ENCODE data around the gene PRXL2B.

Gene PRXL2B

DNA sequence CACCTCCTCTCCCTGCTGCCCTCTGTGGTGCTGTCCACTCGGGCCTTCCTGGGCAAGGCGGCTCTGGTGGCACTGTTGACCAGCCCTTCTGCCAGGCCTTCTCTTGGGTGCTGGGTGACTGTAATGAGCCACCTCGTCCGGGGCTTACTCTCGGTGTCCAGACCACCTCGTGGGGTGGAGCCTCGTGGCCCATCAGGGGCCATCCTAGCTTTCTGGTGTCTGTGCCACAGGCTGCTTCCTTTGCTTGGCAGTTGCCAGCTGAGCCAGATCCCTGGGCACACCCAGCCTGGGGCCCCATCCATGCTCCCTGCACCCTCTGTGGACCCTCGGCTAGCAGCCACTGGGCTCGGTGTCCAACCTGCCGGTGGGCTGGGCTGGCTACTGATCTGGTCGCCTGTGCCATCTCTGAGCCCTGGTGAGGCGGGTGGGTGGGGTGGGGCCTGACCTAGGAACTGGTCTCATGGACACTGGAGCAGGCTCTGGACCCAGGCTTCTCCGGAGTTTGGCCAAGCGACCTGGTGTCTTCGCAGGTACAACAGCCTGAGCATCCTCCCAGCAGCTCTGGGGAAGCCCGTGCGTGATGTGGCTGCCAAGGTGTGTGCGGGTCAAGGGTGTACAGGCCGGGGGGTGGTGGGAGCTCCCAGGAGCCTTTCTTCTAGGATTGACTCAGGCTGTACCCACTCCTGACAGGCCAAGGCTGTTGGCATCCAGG lies 1.4 kb downstream of the PRXL2B start:
- DNase-seq = no peak

DNA sequence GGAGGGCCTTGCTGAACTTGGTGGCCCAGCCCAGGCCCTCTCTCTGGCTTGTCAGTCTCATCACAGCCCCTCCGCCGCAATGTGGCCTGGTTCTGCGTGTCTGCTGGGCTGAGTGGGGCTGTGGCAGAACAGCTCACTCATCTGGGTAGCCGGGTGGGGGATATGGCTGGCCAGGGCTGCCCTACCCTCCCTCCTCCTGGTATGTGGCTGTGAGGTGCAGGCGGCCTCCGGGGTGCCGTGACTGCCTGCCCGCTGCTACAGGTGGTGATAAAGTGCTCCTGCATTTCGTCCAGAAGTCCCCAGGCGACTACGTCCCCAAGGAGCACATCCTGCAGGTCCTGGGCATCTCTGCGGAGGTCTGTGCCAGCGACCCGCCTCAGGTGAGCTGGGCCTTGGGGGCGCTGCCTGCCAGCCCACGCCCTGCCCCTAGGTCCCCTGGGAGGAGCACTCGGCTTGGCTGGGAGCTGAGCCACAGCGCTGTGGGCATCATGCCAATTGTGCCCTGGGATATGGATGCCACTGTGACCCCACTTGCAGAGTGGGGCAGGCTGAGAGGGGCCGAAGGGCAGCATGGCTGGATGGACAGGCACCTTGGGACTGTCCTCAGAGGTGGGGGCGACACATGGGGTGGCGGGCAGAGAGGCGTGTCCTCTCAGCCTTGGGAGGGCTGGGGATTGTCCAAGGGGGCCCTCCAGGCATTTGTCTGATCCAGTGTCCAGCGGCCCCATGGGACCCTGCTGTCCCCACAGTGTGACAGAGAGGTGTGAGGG lies 2.3 kb downstream of the PRXL2B start:
- no peak for DNase-seq

DNA sequence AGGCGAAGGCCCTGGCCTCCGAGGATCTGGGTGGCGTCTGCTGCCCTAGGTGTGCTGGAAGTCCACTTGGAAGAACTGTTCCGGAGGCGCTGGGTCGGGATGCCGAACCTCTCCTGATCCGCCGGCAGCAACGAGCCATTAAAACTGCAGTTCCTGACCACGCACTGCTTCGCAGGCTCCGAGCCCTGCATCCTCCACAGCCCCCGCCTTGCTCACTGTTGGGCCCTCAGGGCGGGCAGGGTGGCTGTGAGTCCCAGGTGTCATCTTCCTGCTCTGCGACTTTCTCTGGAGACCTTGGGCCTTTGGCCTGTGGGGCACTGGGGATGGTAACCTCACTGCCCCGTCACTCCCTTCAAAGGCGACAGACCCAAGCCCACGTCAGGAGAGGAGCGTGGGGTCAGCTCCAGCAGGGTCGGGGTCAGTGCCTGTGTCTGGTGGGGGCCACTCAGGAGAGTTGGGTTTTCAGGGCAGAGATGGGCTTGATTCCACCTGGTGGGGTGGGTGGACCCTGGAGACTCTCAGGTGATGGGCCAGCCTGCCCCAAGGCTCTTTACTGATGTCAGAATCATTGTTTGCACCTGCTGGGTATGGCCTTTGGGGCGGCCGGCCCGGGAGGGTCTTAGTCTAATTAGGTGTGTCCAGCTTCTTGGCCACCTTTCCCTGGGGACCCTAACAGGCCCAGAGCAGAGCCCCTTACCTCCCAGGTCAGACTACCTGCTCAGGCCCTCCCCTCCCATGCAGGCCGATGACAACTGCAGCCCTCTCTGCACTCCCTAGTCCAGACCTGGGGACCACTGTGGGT lies 3.1 kb downstream of the PRXL2B start:
- DNase-seq = no peak

DNA sequence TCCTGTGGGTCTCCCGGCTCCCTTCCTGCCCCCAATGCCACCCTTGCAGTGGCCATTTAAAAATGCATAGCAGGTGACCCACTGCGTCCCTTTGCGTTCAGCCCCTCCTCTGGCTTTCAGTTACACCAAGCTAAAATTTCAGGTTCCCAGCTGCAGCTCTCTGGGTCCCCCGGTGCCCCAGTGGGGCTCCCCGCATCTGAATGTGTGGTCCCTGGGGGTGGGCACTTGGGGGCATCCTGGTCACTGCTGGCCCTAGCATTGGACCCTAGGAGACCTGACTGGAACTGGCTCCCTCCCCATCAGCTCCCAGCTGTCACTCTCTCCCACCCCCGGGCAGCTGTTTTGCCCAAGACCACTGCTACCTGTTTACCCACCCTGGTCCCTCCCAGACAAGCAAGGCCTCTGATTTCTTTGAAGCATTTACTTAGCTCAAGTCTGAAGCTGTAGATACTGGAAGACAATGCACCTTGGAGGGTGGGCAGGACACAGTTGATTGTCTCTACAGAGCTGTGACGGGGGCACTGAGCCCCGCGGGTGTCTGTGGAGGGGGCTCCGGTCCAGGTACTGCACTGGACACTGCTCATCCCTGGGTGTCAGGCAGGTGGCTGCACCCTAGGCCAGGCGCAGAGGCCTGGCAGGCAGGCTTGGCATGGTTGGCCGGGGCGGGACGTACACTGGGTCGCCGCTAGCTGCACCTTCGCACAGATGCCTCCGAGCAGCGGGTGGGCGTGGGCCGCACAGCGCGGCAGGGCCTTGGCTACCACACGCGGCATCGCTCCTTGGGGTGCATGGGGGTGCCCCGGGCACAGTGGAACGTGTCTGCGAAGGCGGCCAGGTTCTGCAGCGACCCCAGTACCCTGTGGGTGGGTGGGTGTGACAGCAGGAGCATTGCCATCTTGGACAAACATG lies 3.9 kb downstream of the PRXL2B start:
- DNase-seq = no peak

DNA sequence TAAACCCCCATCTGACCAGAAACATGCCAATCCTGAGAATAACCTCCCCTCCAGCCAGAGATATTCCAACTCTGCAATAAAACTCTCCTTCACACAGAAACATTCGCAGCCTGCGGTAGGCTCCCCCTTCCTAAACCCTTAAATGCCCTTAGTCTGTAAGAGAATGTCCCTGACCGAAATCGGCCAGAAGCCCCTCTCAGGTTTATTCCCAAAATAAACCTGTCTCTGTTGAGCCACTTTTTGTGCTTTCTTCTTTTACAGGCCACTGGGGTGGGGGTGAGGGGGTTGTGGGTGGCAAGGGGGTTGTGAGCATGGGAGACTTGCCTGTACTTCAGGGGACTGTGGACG lies 4.6 kb downstream of the PRXL2B start:
- DNase-seq = no peak

DNA sequence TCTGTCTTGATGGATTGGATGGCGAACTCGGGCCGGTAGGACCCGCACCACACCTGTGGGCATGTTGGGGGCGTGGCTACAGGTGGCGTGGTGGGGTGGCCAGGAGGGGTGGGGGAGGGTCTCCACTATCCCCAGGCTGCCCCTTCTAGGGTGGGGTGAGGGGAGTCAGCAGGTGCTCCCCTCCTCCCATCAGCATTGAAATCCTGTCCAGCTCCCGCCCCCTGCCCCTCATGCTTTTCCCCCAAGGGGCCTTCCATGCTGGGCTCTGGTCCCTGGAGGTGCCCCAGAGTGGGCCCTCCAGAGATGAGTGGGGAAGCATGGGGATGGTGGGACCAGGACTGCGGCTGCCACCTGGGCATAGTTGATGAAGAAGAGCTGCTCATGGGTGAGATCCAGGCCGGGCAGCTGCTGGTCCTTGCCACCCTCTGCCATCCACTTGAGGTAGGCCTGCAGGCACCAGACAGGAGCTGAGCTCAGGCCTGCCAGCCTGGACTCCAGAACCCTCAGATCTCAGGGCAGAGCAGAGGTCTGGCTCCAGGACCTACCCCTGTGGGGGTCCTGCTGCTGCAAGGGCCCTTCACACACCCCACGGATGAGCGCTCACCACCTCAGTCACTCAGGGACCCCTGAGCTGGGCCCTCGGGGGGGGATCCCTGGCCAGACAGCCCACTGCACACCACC lies 5.1 kb downstream of the PRXL2B start:
- no peak for DNase-seq

DNA sequence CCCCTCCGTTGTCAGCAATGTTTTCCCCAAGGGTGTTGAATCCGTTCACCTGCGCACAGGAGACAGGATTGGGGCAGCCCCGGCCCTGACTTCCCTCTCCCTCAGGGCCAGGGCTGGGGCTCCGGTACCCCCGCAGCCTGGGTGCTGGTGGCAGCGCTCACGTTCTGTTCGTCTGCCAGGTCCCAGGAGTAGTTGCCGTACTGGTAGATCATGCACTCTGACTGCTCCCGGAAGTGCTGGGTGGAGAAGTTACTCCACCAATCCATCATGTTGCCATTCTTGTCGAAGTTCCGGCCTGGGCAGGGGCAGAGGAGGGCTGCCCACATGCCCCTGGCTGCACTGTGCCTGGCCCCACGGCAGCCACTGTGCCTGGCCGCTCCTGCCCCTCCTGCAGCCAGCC lies 6.1 kb downstream of the PRXL2B start:
- no peak for DNase-seq

DNA sequence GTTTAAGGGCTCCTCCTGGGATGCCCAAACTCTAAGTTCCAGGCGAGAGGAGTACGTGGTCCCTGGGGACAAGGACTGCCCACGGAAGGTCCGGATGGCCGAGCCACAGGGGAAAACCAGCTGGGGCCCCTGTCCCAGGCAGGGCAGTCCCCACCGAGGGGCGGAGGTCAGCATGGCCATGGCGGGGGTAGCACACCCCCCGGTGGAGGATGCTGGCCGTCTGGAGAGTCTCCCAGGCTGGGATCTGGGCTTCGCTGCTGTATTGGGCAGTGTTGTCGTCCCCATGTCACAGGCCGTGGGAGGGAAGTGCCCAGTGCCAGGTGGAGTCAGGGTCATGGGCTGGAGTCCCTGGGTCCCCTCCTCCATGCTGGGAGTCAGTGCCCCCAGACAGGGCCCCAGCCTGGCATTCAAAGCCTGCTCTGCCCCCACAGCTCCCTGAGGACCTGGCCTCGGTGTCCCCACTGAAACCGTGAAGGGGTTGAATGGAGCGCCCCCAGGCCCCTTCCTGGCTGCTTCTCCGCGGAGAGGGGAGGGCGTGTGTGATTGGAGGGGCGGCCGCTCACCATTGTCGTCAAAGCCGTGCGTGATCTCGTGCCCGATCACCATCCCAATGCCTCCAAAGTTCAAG lies 6.8 kb downstream of the PRXL2B start:
- DNase-seq = no peak

DNA sequence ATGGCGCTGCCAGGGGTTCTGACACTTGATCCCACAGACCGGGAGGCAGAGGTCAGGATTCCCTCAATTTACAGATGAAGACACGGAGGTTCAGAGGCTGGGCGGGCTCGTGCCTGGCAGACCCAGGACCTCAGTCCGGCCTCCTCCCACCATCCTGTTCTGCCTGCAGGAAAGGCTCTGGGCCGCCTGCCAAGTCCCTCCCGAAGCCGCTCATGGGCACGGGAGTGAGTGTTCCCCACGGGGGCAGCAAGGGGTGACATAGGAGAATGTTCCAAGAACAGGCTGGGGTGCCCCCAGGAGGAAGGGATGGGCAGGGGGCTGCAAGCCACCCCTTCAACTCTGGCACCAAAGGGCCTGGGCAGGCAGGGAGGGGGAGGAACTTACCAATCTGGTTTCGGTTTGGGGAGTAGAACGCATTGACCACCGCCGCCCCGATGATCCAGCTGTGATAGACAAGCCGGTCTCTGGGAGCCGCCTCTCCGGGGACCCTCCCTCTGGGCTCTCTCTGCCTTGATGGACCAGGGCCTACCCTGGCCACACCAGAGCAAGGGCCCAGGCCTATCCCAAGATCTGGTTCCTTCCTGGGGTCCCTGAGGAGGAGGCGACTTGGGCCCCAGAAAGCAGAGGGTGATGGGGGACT lies 7.5 kb downstream of the PRXL2B start:
- no peak for DNase-seq

DNA sequence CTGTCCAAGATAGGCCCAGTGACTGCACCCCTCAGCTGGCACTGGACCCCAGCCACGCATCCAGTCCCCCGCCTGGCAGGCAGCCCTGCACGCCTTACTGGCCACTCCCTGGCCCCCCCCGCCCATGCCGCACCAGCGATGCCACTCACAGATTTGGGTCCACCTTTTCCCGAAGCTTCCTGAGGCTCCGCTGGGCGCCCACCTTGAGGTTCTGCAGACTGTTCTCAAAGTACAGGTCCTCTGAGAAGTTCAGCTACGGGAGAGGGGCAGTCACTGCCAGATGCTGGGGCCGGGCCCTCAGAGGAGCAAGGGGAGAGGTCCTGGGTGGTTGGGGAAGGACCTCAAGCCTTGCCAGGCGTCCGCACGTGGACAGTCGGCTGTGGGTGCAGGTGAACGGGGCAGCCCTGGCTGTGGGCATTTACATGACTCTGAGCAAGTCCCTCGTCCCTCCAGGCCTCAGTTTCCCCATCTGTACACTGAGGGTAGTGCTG lies 8.1 kb downstream of the PRXL2B start:
- DNase-seq = no peak

DNA sequence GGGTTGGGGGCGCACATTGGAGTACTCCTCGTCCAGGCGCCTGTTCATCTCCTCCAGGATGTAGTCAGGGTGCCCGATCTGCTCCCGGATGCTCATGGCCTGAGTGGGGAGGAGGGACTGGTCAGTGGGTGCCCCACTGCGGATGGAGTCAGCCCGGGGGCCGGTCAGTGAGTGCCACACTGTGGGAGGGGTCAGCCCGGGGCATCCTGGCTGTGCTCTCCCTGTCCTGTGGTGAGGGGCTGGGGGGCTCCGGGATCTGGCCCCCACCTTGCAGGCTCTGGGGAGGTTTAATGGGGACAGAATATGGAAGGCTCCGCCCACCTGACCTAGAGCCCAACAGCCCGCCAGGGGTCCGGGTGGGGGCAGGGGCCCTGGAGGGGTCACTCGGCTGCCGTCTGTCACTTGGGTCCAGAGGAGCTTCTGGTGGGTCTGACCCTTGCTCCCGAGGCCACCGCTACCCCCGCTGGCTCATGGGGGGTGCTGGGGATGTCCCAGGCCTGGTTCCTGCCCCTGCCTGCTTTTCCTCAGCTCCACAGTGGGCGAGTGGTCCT lies 8.8 kb downstream of the PRXL2B start:
- DNase-seq = no peak

DNA sequence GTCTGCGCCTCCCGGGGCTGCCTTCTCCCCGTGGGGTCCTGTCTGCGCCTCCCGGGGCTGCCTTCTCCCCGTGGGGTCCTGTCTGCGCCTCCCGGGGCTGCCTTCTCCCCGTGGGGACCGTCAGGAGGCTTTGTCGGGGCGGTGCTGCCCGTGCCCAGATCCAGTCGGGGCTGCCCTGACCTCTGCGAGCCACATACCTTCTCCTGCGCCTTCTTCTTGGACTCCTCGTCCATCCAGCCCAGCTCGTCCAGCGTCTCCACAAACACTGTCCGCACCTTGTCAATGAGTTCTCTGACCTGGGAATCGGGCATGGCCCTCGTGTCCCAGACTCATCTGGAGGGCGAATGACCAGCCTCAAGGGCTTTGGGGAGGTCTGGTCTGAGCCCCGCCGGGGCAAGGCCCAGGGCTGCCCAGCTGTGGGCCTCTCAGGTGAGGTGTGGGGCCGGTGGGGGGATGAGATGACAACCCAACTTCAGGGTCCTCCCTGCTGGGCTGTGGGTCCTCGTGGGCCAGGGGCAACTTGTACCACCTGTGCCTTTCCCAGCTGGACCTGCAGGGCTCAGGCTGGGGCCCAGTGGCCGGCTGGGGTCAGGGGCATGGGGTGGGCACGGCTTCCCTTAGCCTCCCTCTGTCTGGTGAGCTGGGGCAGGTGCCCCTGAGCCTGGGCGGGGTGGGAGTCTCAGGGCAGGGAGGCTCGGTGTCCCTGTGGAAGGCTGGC lies 9.4 kb downstream of the PRXL2B start:
- no peak for DNase-seq

DNA sequence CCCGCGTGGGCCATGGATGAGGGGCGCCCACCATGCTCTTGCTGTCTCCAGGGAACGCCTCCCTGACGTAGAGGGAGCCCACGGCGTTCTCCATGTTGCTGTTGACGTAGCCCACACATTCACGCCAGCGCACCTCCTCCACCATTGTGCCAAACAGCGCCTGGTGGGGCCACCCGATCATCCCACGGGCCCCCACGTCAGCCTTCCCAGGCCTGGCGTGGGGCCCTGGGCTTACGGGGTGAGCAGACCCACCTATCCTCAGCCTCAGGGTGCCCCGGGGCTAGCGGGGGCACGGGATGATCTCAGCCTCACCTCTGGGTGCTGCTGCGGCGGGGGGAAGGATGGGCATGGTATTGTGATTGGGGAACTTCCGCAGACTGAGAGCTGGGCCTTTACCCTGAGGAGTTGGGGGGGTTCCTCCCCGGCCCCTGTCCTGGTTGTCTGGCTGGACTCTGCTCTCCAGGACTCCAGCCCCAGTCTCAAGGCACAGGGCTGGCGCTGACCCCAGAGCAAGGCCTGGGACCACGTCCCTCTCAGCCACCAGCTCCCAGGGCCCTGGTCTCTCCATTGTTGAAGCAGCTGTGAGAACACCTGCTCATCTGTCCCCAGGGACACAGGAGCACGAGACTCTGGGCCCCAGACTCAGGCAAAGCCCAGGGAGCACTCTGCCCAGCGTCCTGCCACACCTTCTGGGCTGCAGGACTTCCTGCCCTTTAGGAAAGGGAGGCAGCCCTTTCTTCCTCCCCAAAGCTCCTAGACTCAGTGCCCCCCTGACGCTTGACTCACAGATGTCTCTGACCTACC lies 10.2 kb downstream of the PRXL2B start:
- DNase-seq = no peak

DNA sequence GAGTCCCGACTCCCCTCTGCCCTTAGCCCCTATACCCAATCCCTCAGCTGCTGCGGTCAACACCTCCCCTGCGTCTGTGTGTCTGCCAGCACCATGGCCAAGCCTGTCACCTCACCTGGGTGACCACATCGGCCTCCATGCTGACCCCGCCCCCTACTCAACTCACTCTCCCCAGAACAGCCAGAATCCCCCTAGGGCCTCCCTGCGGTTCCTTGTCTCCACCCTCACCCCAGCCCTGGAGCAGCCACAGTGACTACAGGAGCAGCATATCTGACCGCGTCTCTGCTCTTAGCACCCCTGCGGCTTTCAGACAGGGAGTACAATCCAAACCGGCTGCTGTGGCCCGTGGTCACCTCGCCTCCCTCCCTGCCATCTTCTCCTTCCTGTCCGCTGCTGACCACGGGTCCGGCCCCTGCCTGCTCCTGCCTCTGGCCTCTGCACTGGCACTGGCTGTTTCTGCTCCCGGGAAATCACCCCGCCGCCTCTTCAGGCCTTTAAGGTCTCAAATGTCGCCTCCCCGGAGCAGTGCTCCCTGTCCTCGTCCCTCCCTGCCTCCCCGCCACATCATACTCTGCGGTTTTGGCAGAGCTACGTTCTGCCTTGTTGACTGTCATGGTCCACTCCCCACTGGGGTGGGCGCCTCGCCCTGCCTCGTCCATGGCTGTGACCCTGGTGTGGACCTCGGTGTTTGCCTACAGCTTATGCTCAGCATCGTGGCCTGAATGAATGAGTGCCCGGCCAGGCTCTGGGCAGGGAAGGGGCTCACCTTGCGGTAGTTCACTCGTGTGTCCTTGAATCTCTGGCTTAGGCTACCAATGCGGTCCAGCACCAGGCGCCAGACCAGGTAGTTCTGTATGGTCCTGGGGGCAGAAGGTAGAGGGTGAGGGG lies 11.1 kb downstream of the PRXL2B start:
- DNase-seq = no peak

DNA sequence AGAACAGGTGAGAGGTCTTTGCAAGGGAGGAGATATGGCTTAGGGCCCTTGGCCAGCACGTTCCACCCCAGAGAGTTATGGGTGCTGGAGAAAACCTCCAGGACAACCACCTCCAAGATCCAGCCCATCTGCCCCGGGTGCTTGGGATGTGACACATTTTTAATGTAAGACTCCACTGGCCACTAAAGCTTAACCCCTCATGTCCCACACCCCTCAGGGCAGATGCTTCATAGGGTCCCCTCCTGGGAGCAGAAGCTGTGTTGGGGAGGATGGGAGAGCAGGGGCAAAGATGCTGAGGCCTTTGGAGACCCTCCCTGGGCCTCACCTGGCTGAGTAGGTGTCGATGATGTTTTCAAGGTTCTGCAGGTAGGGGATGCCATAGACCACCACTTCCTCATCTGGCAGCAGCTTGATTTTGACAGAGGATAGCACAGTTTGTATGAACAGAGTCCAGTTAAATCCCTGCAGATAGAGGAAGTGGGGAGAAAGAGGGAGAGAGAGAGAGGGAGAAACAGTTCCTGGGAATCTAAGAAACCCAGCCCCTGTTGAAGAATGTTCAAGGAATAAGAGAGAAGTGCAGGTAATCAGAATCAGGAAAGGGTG lies 11.9 kb downstream of the PRXL2B start:
- DNase-seq = no peak

DNA sequence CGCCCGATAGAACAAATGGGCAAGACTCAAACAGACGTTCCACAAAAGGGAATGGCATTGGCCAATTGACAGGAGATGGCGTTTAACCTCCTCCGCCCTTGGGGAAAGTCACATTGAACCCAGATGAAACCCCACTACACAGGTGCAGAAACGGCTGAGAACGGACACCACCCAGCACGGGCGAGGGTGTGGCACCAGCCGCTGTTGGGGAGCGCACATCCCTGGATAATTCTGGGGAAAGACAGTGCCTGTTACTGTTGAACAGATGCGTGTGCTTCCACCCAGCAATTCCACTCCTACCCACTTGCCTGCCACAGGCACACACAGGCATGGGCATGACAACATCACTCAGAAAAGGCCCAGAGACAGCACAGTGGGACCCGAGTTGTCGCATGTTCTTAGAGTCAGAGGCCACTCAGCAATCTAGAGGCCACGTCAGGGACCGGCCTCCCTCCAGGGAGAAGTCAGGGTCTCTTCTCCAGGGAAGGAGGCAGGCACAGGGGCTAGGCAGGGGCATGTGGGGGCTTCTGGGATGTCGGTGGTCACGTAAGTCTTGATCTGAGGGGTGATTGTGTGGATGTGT lies 15.2 kb downstream of the PRXL2B start:
- no peak for DNase-seq

DNA sequence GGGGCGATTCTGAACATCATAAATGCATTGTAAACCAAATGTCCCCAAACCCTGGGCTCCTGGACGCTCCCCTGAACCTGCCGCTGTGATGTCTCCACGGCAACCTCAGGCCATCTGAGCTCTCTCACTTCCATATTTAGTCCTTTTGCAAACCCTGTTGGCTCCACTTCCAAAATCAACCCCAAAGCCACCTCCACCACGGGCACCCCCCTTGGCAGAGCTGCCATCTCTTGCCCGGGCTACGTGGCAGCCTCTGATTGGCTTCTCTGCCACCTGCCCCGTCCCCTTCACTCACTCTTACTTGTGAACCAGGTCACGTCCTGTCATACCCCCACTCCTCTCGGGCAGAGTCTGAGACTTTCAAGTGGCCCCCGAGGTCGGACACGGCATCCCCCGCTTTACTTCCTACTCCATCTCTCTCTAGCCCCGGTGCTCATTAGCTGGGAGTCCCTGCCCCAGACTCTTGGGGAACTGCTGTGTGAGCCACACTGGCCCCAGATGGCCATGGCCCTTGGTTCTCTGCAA lies 15.8 kb downstream of the PRXL2B start:
- no peak for DNase-seq

Data from activated CD4-positive, alpha-beta T cell treated with anti-CD3 and anti-CD28 coated beads, Interleukin-2, amount 50 U/mL, for 1 hour (primary cell).